ENCODE measurements around the gene HHIPL1.

The HHIPL1 gene

DNA sequence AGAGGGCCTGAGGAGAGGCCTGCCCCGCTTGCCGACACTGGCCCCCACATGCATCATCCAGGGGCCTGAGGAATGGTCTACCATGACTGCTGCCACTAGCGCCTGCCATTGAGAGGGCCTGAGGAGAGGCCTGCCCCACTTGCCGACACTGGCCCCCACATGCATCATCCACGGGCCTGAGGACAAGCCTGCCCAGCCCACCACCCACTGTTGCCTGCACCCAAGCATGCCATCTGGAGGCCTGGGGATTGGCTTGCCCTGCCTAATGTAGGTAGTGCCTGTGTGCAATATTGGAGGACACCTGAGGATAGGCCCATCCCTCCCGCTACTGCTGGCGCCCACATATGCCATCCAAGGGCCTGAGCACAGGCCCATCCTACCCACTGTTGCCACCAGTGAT, 63.5 kb downstream of the HHIPL1 start:
- DNase-seq (ENCODE audit: low read depth in 2 of 2, low spot score in 1 of 2) = no peak

DNA sequence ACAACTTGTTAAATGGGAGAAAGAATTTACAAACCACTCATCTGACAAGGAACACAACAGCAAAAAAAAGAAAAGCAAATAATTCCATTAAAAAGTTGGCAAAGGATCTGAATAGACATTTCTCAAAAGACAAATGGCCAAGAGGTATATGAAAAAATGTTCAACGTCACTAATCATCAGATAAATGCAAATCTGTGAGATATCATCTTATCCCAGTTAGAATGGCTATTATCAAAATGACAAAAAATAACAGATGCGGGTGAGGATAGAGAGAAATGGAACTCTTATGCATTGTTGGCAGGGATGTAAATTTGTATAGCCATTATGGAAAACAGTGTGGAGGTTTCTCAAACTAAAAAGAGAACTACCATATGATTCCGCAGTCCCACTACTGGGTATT, 69.0 kb downstream of the HHIPL1 start:
- no peak for DNase-seq (ENCODE audit: low read depth in 2 of 2, low spot score in 1 of 2)

DNA sequence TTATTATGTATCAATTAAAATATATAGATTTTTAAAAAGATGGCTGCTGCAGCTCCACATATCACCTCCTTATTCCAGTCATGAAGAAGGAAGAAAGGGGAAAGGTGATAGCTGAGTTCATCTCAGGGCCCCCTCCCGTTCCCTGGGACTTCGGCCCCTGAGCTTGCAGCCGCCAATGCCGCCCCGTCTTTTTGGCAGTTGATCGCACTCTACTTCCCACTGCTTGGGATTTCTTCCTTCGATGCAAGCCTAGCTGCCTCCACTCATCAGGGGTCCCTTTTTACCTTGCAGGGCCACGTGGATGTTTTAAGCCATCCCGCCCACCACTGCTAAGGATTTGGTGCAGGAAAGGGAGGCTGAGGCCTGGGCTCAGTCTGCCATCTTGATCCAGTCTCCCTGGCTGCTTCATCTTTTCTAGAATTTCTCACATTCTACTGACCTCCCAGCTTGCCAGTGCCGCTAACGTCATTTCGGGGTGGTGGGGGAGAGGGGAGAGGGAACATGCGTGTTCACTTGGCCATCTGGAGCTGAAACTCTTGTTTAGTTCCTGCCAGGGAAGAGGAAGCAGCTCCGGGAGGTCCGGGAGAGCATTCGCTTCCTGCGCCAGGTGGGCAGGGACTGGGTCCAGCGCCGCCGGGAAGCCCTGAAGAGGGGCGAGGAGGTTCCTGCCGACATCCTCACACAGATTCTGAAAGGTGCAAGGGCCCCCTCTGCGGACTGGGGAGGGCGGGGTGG, 70.5 kb downstream of the HHIPL1 start:
- no peak for DNase-seq (ENCODE audit: low read depth in 2 of 2, low spot score in 1 of 2)

DNA sequence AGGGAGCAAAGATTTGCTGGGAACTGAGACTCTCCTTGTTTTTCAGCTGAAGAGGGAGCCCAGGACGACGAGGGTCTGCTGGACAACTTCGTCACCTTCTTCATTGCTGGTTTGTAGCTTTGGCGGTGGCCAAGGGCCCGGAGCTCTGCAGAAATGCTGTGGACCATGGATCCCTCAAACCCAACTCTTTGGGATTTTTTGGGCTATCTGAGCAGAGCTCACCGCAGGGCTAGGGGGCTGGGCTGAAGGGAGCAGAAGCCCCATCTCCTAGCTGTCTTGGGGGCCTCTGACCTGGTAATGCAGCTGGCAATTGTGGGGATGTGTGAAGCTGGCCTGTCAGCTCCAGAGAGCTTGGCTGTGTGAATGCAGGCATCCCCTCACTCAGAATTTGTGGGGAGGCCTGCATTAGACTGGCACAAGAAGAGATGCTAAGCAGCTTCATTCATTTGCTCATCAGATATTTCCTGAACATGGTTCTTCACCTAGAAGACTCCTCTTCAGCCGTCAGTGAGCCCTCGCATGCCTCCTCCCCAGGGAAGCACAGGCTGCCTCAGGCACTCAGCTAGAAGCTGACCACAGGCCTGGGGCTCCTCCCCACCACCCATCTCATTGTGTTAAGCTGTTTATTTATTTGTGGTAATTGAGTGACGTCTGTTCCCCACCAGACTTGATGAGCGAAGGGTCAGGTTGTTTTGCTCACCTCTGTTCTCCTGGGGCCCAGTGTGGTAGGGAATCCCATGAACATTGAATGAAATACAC, 71.3 kb downstream of the HHIPL1 start:
- DNase-seq (ENCODE audit: low read depth in 2 of 2, low spot score in 1 of 2) = no peak

DNA sequence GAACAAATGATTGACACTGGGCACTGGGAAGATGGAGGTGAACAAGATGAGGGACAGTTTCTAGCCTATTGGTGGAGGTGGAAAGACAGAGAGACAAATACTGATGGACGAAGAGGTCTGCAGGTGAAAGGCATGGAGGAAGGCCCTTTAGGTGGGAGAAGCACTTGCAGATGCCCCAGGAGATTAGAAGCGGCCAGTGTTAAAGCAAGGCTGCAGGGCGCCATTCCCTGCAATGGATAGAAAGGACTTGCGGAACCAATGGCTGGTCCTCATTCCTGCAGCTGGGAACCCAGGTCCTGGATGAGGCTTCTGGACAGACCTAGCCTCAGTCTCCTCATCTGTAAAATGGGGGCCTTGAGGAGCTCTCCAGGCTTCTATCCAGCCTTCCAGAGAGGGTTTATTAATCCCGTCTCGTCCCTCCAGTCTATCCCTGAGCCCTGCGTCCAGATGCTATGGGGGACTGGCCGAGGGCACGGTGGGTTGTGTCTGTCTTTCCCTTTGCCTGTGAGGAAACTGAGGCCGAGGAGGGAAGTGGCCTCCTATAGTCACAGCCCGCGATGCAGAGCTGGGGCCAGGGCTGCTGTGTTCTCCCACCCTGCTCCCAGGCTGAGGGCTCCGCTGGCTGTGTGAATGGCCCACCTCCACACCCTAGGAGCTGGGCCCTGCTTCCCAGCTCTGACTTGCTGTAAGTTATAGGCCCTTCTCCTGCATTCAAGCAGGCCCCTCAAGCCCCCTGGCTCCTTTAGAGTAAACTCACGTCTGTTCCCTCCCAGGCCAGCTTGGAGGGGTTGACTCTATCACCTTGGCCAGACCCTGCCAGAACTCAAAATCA, 72.1 kb downstream of the HHIPL1 start:
- DNase-seq (ENCODE audit: low read depth in 2 of 2, low spot score in 1 of 2) = no peak

DNA sequence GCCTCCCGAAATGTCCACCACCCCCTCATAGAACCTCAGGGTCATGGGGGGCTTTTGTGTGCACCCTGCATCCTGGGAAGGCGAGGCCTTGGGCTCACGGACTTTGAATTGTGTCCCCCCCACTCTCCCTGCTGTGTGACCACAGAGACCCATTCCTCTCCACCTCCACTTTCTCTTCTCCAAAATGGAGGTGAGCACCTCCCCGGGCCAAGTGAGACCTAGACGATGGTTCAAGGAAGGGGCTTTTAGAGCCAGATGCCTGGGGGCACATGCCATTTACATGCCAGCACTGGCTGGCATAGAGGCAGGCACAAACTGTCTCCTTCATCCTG, 72.7 kb downstream of the HHIPL1 start:
- no peak for DNase-seq (ENCODE audit: low read depth in 2 of 2, low spot score in 1 of 2)

DNA sequence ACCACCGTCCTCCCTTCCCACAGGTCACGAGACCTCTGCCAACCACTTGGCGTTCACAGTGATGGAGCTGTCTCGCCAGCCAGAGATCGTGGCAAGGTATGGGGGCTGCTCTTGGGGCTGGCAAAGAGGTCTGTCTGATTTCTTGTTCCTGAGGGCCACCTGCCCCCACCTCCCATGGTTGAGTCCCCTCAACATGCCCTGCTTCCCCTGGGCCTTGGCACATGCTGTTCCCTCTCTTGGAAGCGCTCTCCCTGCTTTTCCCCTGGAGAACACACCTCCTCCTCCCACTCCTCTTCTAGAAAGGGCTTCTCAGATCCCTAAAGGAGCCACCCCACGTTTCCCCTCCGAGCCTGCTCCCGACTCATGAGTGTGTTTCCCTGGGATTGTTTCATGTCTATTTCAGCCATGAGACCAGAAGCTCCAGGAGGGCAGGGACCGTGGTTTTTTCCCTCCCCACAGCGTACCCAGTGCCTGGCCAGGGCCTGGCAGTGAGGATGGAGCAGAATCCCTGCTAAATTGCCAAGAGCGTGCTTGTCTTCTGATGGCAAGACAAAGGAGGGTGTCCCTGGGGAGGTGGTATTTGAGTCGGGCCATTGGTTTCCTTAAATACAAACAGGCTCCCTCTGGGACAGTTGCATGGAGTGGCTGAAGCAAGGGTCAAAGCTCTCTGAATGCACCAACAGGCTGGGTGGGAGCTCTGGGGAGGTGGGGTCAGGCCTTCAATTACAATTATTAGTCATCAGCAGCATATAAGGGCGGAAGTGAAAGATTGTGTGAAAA, 73.3 kb downstream of the HHIPL1 start:
- no peak for DNase-seq (ENCODE audit: low read depth in 2 of 2, low spot score in 1 of 2)

DNA sequence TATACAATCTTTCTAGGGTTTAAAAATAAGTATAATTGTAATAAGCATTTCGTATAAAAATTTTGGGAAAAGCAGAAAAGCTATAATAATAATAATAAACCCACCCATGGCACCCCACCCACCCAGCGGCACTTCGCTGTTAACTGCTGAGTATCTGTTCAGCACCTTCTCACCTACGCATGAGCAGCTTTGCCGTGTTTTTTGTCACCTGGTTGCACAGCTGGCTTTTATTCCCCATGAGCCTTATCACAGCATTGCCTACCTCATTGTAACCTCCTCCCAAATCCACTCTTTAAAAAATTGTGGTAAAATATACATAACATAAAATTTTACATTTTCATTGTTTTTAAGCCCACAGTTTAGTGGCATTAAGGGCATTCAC, 73.9 kb downstream of the HHIPL1 start:
- no peak for DNase-seq (ENCODE audit: low read depth in 2 of 2, low spot score in 1 of 2)

DNA sequence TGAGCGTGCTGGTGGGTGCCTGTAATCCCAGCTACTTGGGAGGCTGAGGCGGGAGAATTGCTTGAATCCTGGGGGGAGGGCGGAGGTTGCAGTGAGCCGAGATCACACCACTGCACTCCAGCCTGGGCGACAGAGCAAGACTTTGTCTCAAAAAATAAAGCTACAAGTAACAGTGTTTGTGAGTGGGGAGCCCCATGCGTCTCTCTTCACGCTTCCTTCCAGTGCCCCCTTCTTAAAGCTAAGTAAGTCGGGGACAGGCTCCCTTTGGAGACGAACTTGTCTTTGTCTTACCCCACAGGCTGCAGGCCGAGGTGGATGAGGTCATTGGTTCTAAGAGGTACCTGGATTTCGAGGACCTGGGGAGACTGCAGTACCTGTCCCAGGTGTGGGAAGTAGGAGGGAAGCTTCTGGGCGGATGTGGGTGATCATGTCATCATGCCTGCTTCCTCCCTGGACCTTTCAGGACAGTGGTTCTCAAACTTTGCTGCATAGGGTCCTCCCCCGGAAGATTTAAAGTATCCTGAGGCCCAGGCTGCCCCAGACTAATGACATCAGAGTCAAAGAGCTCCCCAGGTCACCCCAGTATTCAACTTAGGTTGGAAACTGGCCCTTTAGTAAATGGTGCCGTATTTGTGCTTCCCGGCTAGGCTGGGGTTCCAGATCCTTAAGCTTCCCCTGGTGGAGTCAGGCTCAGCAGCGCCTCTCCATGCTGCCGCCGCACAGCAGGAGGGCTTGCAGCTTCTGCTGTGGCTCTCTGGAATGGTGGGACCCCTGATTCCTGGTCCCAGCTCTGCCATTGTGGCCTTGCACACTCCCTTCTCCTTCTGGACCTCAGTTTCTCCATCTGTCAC, 76.2 kb downstream of the HHIPL1 start:
- no peak for DNase-seq (ENCODE audit: low read depth in 2 of 2, low spot score in 1 of 2)

DNA sequence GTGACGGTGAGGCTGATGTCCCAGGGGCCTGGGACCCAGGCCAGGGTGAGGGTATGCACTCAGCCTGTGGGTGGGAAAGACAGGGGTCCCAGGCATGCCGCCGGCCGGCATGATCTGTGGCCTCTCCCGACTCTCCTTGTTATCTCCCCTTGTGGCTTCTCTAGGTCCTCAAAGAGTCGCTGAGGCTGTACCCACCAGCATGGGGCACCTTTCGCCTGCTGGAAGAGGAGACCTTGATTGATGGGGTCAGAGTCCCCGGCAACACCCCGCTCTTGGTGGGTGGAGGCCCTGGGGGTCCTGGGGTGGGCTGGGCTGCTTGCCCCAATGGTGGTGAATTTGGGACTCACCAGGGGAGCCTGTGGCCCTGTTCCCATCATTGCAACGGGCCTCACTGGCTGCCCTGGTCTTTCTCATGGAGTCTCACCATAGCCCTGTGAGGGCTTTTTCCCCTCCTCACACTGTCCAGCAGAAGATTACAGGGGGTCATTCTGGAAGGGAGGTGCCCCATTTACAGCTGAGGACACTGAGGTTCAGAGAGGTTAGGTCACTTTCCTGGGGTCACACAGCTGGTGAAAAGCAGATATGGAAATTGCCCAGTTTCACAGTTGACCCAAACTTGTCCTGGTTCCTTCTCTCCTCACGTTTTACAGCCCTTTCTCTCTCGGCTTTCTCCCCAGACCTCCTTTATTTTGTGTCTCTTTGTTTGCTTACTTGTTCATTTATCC, 77.0 kb downstream of the HHIPL1 start:
- DNase-seq (ENCODE audit: low read depth in 2 of 2, low spot score in 1 of 2) = no peak

DNA sequence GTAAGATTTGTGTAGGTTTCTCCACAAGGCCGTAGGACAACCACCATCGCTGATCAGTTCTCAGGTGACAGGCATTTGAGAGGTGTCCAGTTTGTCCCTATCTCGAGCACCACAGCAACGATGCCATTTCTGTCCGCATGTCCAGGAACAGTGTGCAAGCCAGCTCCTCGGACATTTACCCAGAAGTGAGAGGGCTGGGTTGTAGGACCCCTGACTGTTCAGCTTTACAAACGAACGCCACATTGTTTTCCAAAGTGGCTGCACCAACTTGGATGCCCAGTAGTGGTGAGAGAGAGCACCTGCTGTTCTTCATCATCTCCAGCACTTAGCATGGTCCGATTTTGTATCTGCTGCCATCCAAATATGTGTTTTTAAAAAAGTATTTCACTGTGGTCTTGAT, 77.8 kb downstream of the HHIPL1 start:
- DNase-seq (ENCODE audit: low read depth in 2 of 2, low spot score in 1 of 2) = no peak

DNA sequence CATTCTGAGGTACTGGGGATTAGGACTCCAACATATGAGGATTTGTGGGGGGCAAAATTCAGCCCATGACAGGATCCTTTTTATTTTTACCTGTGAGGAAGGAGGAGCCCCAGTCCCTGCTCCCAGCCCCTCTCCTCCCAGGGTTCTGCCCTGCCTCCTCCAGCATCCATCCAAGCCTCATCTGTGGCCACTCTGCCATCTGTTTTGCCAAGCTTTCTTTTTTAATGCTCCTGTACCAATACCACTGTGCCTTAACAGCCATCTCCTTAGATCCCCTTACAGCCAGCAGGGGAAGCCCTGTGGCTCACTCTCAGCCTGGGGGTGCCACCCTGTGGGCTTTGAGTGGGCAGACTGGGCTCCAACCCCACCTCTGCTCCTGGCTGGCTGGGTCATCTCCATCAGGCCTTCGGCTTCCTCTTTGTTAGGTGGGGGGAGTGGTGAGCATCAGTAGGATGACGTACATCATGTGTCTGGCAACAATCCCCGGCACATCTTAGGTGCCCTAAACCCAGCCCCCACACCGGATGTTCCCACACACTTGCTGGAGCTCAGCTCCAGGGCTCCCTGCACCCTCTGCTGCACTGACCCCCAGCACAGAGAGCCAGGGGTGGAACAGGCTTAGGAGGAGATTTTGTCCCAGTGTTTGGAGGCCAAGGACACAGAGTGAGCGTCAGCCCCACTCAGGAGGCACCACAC, 79.4 kb downstream of the HHIPL1 start:
- DNase-seq (ENCODE audit: low read depth in 2 of 2, low spot score in 1 of 2) = no peak

DNA sequence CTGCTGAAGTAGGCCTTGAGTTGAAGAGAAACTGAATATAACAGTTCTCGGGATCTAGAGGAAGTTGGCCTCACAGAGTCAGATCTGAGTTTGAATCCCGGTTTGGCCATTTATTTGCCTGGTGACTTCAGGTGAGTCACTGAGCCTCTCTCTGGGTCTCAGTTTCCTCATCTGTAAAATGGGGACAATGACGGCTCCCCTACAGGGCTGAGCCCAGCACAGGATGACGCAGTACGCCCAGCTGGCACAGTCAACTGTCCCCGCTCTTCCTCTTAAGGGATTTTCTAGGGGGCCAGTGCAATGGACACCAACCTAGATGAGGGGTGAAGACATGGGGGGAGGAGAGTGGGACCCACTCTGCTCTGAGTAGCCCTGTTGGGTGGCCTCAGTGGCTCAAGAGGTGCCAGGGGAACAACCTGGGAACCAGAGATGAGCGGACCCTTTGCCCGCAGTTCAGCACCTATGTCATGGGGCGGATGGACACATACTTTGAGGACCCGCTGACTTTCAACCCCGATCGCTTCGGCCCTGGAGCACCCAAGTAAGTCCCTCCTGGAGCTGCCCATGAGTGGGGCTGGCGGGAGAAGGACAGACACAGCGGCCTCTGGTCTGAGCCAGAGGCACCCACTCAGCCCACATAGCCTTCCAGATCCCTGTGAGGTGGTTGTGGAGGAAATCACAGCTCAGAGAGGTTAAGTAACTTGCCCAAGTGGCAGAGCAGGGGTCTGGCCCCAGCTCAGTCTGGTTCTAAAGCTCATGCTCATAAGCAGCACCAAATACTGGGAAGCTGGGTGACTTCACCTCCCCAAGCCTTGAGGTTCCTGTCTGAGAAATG, 80.2 kb downstream of the HHIPL1 start:
- DNase-seq (ENCODE audit: low read depth in 2 of 2, low spot score in 1 of 2) = no peak

DNA sequence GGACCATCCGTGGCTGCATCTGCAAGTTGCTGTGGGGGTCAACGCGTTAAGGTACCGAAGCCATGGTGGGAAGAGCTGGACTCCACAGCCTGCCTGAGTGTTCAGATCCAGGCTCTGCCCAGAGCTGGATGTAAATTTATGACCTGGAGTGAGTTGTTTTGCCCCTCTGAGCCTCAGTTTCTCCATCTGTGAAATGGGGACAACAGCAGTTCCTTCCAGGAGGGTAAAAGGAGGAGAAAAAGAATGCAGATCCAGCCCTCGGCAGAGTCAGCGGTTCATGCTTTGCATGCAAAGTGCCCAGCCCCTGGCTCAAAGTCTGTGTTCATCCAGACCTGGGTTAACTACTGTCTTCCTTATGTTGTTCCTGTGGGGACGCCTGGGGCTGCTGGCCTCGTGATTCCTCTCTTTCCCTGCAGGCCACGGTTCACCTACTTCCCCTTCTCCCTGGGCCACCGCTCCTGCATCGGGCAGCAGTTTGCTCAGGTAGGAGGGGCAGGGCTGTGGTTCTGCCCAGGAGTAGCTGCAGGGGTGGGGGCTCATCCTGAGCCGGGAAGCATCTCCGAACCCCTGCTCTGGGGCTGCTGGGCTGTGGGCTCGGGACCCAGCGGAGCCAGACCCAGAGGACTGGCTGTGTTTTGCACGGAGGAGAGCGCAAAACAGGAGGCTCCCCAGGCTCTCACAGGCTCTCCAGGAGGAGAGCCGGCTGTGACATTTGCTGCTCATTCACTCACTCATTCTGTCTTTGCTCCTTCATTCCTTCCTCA, 81.0 kb downstream of the HHIPL1 start:
- DNase-seq (ENCODE audit: low read depth in 2 of 2, low spot score in 1 of 2) = no peak

DNA sequence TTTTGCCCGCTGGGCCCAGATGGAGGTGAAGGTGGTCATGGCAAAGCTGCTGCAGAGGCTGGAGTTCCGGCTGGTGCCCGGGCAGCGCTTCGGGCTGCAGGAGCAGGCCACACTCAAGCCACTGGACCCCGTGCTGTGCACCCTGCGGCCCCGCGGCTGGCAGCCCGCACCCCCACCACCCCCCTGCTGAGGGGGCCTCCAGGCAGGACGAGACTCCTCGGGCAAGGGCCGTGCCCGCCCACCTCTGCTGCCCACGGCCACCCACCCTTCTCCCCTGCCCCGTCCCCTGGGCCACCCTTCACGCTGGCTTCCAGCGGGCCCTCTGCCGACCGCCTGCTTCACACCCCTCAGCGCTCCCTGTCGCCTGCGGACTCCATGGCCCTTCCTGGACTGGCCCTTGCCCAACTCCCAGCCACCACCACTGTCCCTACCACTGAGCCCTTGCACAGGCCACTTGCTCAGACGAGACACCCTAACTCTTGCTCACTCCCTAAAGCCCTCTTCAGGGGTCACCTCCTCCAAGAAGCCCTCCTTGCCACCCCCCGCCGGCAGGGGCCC, 81.7 kb downstream of the HHIPL1 start:
- DNase-seq (ENCODE audit: low read depth in 2 of 2, low spot score in 1 of 2) = no peak

DNA sequence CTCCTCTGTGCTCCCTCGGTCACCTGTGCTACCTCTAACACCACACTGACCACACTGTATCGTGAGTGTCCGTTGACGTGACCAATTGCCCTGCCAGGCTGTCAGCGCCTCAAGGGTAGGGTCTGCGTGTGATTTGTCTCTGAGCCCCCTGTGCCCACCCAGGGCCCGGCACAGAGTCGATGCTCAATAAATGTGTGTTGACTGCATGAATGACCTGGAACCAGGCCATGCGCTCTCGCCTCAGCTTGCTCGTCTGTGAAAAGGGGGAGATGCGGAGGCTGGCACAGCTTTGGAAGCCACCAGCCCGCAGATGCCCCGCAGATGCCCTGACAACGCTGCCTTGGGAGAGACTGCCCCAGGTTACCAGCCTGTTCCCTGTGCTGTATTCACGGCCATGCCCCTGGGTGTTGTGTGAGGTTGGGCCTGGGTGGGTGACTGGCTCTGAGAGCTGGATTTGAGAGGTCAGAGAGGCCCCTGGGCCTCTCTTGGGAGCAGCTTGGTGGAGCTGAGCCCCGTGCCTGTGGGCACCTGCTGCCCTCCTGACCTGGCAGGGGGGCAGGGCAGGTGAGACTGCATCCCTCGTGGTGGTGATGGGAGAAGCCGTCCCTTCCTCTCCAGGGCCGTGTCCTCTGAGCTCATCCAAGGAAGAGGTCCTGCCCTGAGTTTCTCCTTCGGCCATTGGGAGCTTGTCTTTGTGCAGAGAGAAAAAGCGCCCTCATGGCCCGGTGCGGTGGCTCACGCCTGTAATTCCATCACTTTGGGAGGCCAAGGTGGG, 82.4 kb downstream of the HHIPL1 start:
- DNase-seq (ENCODE audit: low read depth in 2 of 2, low spot score in 1 of 2) = no peak
